Nephron (organoid): ENCODE data around the gene TBC1D8B.

Experiments used
- H3K27ac Mint-ChIP-seq, 3 experiments: 2 replicates each; pipeline ENCODE4 v1.8.0; 2020; ENCODE audit warnings: mixed read lengths in 3 of 3, mild to moderate bottlenecking in 2 of 3, moderate library complexity in 1 of 3
- H3K27me3 Mint-ChIP-seq: 2 replicates; pipeline ENCODE4 v1.8.0; 2021; ENCODE audit warnings: low read depth, mild to moderate bottlenecking, moderate library complexity, mixed read lengths
- H3K36me3 Mint-ChIP-seq: 2 replicates; pipeline ENCODE4 v1.8.0; 2020; ENCODE audit warnings: low read depth, mixed read lengths
- H3K4me1 Mint-ChIP-seq: 2 replicates; pipeline ENCODE4 v1.8.0; 2020; ENCODE audit warnings: mixed read lengths
- H3K4me3 Mint-ChIP-seq, 3 experiments: 2 replicates each; pipeline ENCODE4 v1.8.0; 2020; ENCODE audit warnings: mild to moderate bottlenecking in 3 of 3, mixed read lengths in 3 of 3, moderate library complexity in 2 of 3
- H3K9me3 Mint-ChIP-seq: 2 replicates; pipeline ENCODE4 v1.8.0; 2020; ENCODE audit warnings: mixed read lengths
- CTCF ChIP-seq, 3 experiments: fragments of 200-600 bp; sonication (generic); IDR thresholded peaks; one replicate each; pipeline ENCODE4 v1.5.0; 2021; ENCODE audit warnings: antibody characterized with exemption in 3 of 3; ENCODE audit not compliant: unreplicated experiment in 3 of 3

The TBC1D8B gene

GRCh38 chrX:106902684-106903083 is 100.2 kb downstream of the TBC1D8B start:
- H3K36me3 Mint-ChIP-seq: no peaks in the 10 kb centered on the region

GRCh38 chrX:106903291-106903824 is 100.9 kb downstream of the TBC1D8B start, which contains the start of gene RIPPLY1:
Gene RIPPLY1, minus strand, starts transcription at chrX:106903341. Its CDS starts 54 bp downstream, at chrX:106903287.
- no peak for TF ChIP-seq CTCF (IDR thresholded peaks at IDR 0.05; ENCODE audit: unreplicated experiment in 3 of 3)
- Mint-ChIP-seq H3K9me3 (no peaks in the 10 kb centered on the region), H3K36me3 (no peaks in the 10 kb centered on the region), H3K27me3 (peaks cover 6% of the 10 kb centered on the region), H3K4me1 (peaks cover 44% of the 10 kb centered on the region), H3K27ac (peak within 1 kb of the TSS; percentile 32 to 76 (median 47)), H3K4me3 (no peak within 1 kb of the TSS)

More at GRCh38 chrX:106902684-106903083, 100.2 kb downstream of the TBC1D8B start:
- no peak overlapping the region for H3K4me3 Mint-ChIP-seq
- H3K9me3 Mint-ChIP-seq: no peaks in the 10 kb centered on the region
- peaks cover 38% of the 10 kb centered on the region for H3K4me1 Mint-ChIP-seq
- peak overlapping the region in 1 of 3 experiments; percentile 76 for H3K27ac Mint-ChIP-seq
- peaks cover 6% of the 10 kb centered on the region for H3K27me3 Mint-ChIP-seq
- TF ChIP-seq CTCF (IDR thresholded peaks at IDR 0.05; ENCODE audit: unreplicated experiment in 3 of 3): no peak

- Mint-ChIP-seq H3K27ac (peak overlapping the region; percentile 47 to 76 (median 64)), H3K9me3 (peaks cover 3% of the 10 kb centered on the region), H3K36me3 (no peaks in the 10 kb centered on the region), H3K4me3 (no peak overlapping the region), H3K27me3 (peaks cover 6% of the 10 kb centered on the region), H3K4me1 (peaks cover 43% of the 10 kb centered on the region)
- TF ChIP-seq CTCF (IDR thresholded peaks at IDR 0.05; ENCODE audit: unreplicated experiment in 3 of 3): no peak
Measured at GRCh38 chrX:106903856-106904528, 101.5 kb downstream of the TBC1D8B start.

- Mint-ChIP-seq H3K4me1 (peaks cover 38% of the 10 kb centered on the region), H3K9me3 (peaks cover 7% of the 10 kb centered on the region), H3K27me3 (no peaks in the 10 kb centered on the region), H3K36me3 (no peaks in the 10 kb centered on the region), H3K4me3 (no peak overlapping the region), H3K27ac (peak overlapping the region; percentile 64 to 90 (median 83))
- TF ChIP-seq CTCF (IDR thresholded peaks at IDR 0.05; ENCODE audit: unreplicated experiment in 3 of 3): no peak
Measured at GRCh38 chrX:106905064-106905708, 102.7 kb downstream of the TBC1D8B start.

- peaks cover 2% of the 10 kb centered on the region for H3K27me3 Mint-ChIP-seq
- peaks cover 7% of the 10 kb centered on the region for H3K9me3 Mint-ChIP-seq
- peaks cover 38% of the 10 kb centered on the region for H3K4me1 Mint-ChIP-seq
- TF ChIP-seq CTCF (IDR thresholded peaks at IDR 0.05; ENCODE audit: unreplicated experiment in 3 of 3): no peak
- H3K4me3 Mint-ChIP-seq: no peak overlapping the region
- H3K36me3 Mint-ChIP-seq: no peaks in the 10 kb centered on the region
- peak overlapping the region; percentile 64 to 90 (median 83) for H3K27ac Mint-ChIP-seq
Measured at GRCh38 chrX:106906361-106906760, 103.9 kb downstream of the TBC1D8B start.
